NOMO-1 (cell line): Measurements from ENCODE around the gene VPS35L.

Source experiments
- DNase-seq, 2 experiments: peaks; one replicate each; lab custom pipeline; 2025; ENCODE audit not compliant: unreplicated experiment in 2 of 2; lab: John Stamatoyannopoulos, UW

Gene VPS35L

DNA sequence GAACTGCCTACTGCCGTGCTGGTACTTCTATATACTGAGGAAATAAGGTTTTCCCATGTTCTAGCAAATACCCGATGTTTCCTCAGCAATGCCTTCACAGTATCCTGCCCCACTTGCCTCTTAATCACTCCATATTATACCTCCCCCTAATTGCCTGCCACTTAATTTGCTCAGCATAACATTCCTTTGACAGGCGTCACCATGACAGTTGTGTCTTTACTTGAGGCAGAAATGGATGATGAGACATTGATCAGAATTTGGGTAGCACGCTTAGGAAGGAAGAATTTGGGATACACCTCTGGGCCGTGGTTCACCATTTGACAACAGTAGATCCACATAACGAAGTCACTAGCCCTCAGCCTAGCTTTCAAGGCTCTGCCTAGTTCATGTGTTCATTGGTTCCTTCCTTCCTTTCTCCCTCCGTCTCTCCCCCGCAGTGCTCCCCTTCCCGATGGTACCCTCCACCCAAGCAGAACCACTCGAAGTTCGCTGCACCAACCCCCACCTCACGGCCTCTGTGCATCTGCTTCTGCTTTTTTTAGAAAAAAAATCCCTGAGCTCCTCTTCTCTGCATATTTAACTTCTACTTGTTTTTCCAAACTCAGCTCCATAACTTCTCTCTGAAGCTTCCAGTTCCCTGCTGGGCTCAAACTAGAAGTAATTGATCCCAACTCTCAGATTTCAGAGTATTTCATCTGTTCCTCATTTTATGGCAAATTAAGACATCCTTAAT lies 182.0 kb downstream of the VPS35L start:
- no peak for DNase-seq

DNA sequence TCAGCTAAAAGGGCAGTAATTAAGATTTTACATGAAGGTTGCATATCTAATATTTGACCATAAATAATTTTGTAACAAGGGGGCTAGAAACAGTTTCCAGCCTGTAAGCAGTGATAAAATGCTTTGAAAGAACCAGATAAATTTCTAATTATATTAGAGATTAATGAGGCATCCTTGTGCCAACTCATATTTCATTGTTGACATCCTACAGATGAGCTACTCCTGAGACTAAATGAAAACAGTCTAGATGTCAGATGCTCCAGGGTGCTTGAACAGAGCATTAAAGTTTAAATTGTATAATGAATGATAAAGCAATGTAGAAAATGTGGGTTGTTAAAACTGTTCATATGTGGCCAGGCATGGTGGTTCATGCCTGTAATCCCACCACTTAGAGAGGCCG lies 185.9 kb downstream of the VPS35L start:
- no peak for DNase-seq

DNA sequence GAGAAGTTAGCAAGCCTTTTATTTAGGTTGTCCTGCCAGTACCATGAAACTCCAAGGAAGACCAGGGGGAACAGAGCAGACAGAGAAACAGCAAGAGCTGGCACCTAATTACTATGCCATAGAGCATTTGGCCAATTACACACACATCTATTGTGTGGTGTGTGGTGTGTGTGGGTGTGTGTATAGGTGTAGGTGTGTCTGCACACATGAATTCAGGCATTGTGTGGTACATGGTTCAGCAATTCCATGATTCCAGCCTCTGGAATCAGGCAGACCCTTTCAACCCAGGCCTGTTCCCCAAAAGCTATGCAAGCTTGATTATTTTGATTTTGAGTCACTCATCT lies 188.3 kb downstream of the VPS35L start:
- DNase-seq: no peak

DNA sequence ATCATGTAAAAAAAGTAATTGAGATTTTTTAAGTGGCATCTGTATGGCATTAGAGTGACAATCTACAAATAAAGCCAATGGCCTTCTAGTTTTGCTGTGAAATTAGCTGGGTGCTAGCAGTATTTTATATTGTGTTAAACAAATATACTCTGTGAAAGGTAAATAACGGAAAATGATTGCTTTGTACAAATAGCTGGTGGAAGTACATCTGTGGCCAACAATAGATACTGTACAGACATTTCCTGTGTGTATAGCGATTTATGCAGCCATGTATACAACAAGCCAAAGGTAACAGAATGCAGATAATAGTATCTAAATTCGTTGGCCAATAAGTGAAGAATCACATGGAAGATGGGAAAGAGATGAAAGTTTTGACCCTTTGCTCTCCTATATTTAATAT lies 189.2 kb downstream of the VPS35L start:
- DNase-seq: no peak

DNA sequence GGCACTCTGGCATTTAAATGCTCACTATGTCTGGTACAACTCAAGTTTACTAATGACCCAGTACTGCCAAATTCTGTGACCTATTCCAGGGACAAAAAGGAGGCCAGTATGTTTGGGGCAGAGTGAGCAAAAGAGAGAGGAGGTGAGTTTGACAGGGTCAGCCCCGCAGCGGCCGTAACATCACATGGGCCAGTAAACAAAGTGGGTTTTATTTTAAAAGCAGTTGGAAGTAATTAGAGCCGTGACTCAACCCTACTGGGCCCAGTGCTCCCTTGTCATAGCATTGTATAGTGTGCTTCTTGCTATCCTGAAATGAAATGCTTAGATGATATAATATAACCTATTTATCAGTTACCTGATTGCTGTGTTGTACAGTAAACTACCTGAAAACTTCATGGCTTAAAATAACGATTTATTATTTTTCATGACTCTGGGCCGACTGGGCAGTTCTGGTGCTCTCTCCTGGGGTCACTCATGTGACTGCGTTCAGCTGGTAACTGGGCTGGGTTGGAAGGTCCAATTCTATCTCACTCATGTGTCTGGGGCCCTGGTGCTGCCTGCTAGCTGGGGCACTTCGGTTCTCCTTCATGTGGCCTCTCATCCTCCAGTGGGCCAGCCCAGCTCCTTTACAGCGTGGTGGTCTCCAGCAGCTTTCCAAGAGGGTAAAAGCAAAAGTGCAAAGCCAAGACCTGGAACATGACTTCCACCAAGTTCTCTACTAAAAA lies 189.9 kb downstream of the VPS35L start:
- no peak for DNase-seq

DNA sequence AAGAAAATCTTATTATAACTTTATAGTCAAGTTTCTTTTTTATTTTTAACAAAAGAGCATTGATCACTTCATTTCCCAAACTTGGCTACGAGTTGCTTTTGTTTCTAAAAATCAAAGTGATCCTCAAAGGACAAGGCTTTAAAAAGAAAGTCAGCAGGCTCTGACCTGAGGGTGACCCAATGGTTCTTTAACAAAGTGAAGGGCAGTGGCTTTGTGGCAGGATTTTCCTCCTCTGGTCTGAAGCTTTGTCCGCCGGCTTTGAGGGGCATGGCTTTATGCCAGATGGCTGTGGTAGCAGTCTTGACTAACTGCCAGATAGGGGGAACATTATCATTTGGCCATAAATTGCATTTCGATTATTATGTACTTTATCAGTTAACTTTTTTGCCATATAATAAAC lies 191.1 kb downstream of the VPS35L start:
- no peak for DNase-seq

DNA sequence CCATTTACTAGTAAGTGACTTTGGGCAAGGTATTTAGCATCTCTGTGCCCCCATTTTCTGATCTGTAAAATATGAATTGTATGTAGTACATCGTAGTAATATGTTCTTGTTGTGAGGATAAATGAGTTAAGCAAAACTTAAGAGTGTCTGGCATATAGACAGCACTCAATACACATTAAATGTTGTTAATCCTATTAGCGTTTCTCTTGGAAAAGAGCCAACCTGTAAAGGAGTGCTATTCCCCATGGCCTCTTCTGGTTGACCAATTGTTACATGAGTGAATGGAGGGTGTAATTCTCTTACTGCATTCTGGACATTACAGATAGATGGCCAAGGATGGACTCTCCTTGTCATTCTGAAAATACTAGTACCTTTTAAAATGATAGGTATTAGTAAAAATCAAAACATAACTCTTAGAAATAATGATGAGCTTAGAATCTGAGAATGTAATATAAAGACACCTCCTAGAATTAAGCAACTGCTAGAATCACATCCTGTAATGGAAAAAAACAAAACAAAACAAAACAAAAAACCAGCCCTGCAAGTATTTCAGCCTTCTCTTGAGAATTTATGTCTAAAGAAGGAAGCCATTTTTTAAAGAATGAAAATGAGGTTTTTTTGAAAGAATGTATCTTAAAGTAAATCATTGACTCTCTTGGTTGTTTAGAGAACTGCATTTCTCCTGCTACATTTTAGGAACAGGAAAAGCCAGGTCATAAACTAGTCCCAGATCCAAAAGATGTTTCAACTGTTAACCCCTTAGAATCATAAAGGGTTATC lies 193.1 kb downstream of the VPS35L start:
- no peak for DNase-seq

DNA sequence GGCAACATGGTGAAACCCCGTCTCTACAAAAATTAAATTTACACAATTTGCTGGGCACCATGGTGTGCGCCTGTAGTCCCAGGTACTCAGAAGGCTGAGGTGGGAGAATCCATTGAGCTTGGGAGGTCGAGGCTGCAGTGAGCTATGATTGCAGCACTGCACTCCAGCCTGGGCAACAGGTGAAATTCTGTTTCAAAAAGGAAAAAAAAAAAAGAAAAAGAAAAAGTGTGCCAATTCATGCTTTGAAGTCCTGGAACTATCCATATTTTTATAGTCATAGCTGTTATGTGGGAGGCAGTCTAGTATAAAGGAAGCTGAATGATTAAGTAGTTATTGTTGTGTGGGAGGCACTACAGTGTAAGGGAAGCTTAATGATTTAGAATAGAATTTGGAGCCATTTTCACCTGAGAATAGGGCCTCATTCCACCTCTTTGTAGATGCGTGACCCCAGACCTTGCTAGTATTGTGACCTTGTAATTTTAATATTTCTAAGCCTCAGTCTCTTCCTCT lies 194.1 kb downstream of the VPS35L start:
- DNase-seq: no peak
